GM19463 (cell line): Measurements from ENCODE around the gene TTLL5.

Experiments used
- ATAC-seq: cut with Tn5 transposase; IDR thresholded peaks from one replicate; pipeline ENCODE4 v1.9.1; 2021; ENCODE audit warnings: mild to moderate bottlenecking, moderate library complexity; ENCODE audit not compliant: unreplicated experiment

The TTLL5 gene

GRCh38 chr14:75726321-75726720 is 65.3 kb downstream of the TTLL5 start:
- no peak for ATAC-seq

GRCh38 chr14:75727124-75727523 is 66.1 kb downstream of the TTLL5 start:
- no peak for ATAC-seq

GRCh38 chr14:75732888-75733287 is 71.8 kb downstream of the TTLL5 start:
- ATAC-seq, result no peak

- ATAC-seq, result no peak
These were observed 73.8 kb downstream of the TTLL5 start for GRCh38 chr14:75734854-75735253.

- ATAC-seq, result no peak
These were observed 75.9 kb downstream of the TTLL5 start for GRCh38 chr14:75736845-75737485.

- ATAC-seq, result no peak
These were observed 77.1 kb downstream of the TTLL5 start for GRCh38 chr14:75738192-75738591.

- no peak for ATAC-seq
These were observed 81.8 kb downstream of the TTLL5 start for GRCh38 chr14:75742867-75743266.

GRCh38 chr14:75747899-75748298 is 86.9 kb downstream of the TTLL5 start:
- ATAC-seq, result no peak

GRCh38 chr14:75748336-75748735 is 87.3 kb downstream of the TTLL5 start:
- no peak for ATAC-seq

GRCh38 chr14:75751296-75751695 is 90.2 kb downstream of the TTLL5 start:
- no peak for ATAC-seq

GRCh38 chr14:75752086-75752485 is 91.0 kb downstream of the TTLL5 start:
- ATAC-seq, result no peak

- ATAC-seq, result no peak
These were observed 92.0 kb downstream of the TTLL5 start for GRCh38 chr14:75752907-75753594.

- no peak for ATAC-seq
These were observed 92.7 kb downstream of the TTLL5 start for GRCh38 chr14:75753696-75754095.

- ATAC-seq, result no peak
These were observed 96.8 kb downstream of the TTLL5 start for GRCh38 chr14:75757644-75758402.

GRCh38 chr14:75764020-75764419 is 103.0 kb downstream of the TTLL5 start:
- no peak for ATAC-seq

- ATAC-seq, result no peak
These were observed 108.1 kb downstream of the TTLL5 start for GRCh38 chr14:75769047-75769685.

GRCh38 chr14:75770635-75771034 is 109.6 kb downstream of the TTLL5 start:
- no peak for ATAC-seq

GRCh38 chr14:75771595-75771994 is 110.5 kb downstream of the TTLL5 start:
- no peak for ATAC-seq

- no peak for ATAC-seq
These were observed 112.0 kb downstream of the TTLL5 start for GRCh38 chr14:75773046-75773445.

- ATAC-seq, result no peak
These were observed 120.0 kb downstream of the TTLL5 start for GRCh38 chr14:75781096-75781495.

GRCh38 chr14:75783184-75783583 is 122.1 kb downstream of the TTLL5 start:
- ATAC-seq, result no peak
